Breast epithelium (tissue), 3 donors: ENCODE measurements around the gene SH3BP1.

Source experiments
- POLR2A ChIP-seq: fragments of 450-650 bp; IDR thresholded peaks from one replicate; pipeline ENCODE4 v1.6.1; 2016; ENCODE audit warnings: antibody characterized with exemption, mild to moderate bottlenecking, moderate library complexity
- POLR2AphosphoS5 ChIP-seq, 3 donors: sonication (generic); formaldehyde crosslinking; IDR thresholded peaks; one replicate each; pipeline ENCODE4 v1.6.1; 2017; ENCODE audit warnings: antibody characterized with exemption in 3 of 3
- TF ChIP-seq, protein P1 (sequence below), 3 donors: fragments of 450-650 bp; IDR thresholded peaks; one replicate each; pipeline ENCODE4 v1.5.1; 2016 to 2017; ENCODE audit warnings: antibody characterized with exemption in 3 of 3, mild to moderate bottlenecking in 3 of 3, moderate library complexity in 3 of 3

DNA sequence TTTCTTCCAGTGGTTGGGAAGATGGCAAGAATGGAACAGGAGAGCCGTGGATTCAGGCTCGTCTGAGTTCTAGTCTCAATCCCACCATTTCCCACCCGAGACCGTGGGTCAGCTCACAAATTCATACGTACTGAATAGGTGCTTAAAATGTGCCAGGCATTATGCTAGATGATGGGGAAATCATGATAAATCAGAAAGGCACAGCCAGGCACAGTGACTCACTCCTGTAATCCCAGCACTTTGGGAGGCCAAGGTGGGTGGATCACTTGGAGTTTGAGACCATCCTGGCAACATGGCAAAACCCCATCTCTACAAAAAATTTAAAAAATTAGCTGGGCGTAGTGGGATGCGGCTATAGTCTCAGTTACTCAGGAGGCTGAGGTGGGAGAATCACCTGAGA lies 64.4 kb downstream of the SH3BP1 start:
- TF ChIP-seq POLR2AphosphoS5 (IDR thresholded peaks at IDR 0.05) (no peak), POLR2A (no peak)
- TF ChIP-seq, protein P1, sequence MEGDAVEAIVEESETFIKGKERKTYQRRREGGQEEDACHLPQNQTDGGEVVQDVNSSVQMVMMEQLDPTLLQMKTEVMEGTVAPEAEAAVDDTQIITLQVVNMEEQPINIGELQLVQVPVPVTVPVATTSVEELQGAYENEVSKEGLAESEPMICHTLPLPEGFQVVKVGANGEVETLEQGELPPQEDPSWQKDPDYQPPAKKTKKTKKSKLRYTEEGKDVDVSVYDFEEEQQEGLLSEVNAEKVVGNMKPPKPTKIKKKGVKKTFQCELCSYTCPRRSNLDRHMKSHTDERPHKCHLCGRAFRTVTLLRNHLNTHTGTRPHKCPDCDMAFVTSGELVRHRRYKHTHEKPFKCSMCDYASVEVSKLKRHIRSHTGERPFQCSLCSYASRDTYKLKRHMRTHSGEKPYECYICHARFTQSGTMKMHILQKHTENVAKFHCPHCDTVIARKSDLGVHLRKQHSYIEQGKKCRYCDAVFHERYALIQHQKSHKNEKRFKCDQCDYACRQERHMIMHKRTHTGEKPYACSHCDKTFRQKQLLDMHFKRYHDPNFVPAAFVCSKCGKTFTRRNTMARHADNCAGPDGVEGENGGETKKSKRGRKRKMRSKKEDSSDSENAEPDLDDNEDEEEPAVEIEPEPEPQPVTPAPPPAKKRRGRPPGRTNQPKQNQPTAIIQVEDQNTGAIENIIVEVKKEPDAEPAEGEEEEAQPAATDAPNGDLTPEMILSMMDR (IDR thresholded peaks at IDR 0.05) = no peak
